Measurements from ENCODE around the gene MYOG.

Gene MYOG

GRCh38 chr1:203033917-203034316, 51.9 kb downstream of the MYOG start:
- DNase-seq (ENCODE audit: low spot score), result no peak
- no peak for FAIRE-seq

GRCh38 chr1:203033287-203033686, 52.5 kb downstream of the MYOG start:
- no peak for DNase-seq (ENCODE audit: low spot score)
- no peak for FAIRE-seq

Measured in RCC 7860 (cell line).